RPMI8226 (cell line): ENCODE data around the gene TGM1.
"Not testable (repeated sequence)": the region's sequence is repeated elsewhere in the genome, so short reads cannot be mapped to it uniquely, and the experiment has no call there.

Experiments used
- DNase-seq: peaks from one replicate; pipeline ENCODE4 v3.0.0-alpha.2; 2015

The TGM1 gene

GRCh38 chr14:24203249-24203886, 59.6 kb downstream of the TGM1 start:
- not testable (repeated sequence) for DNase-seq

GRCh38 chr14:24202538-24202937, 60.4 kb downstream of the TGM1 start:
- not testable (repeated sequence) for DNase-seq
